Loucy (cell line): ENCODE data around the gene MAP3K12.

Experiments used
- H2AFZ ChIP-seq: fragments of 200-600 bp; sonication (generic); 2 replicates; pipeline ENCODE4 v1.6.0; 2016; ENCODE audit warnings: antibody characterized with exemption, mild to moderate bottlenecking, low read length, moderate library complexity
- H3F3A ChIP-seq: fragments of 200-600 bp; 2 replicates; pipeline ENCODE4 v1.6.0; 2016; ENCODE audit warnings: antibody characterized with exemption, low read depth, mild to moderate bottlenecking
- H3K27me3 ChIP-seq: fragments of 200-600 bp; sonication (generic); 2 replicates; pipeline ENCODE4 v1.6.1; 2014; ENCODE audit warnings: low read length, mild to moderate bottlenecking; ENCODE audit not compliant: insufficient read depth, poor library complexity, severe bottlenecking
- H3K36me3 ChIP-seq: fragments of 200-600 bp; sonication (generic); 2 replicates; pipeline ENCODE4 v1.6.1; 2016; ENCODE audit warnings: low read length; ENCODE audit not compliant: insufficient read depth
- H3K4me1 ChIP-seq: fragments of 200-600 bp; sonication (generic); 2 replicates; pipeline ENCODE4 v1.5.1; 2014; ENCODE audit warnings: low read length, mild to moderate bottlenecking; ENCODE audit not compliant: insufficient read depth, poor library complexity, severe bottlenecking
- H3K4me2 ChIP-seq: fragments of 200-600 bp; sonication (generic); 2 replicates; pipeline ENCODE4 v1.6.0; 2014; ENCODE audit warnings: antibody characterized with exemption, low read length, low read depth, mild to moderate bottlenecking; ENCODE audit not compliant: poor library complexity, severe bottlenecking
- H3K4me3 ChIP-seq: fragments of 200-600 bp; sonication (generic); 2 replicates; pipeline ENCODE4 v1.5.1; 2014; ENCODE audit warnings: low read length, mild to moderate bottlenecking, mixed read lengths; ENCODE audit not compliant: poor library complexity, severe bottlenecking
- H3K79me2 ChIP-seq: fragments of 200-600 bp; sonication (generic); 2 replicates; pipeline ENCODE4 v1.6.1; 2014; ENCODE audit warnings: low read length; ENCODE audit not compliant: insufficient read depth
- H3K9ac ChIP-seq: fragments of 200-600 bp; sonication (generic); 2 replicates; pipeline ENCODE4 v1.6.0; 2014; ENCODE audit warnings: mild to moderate bottlenecking, low read depth, low read length, moderate library complexity; ENCODE audit not compliant: poor library complexity, severe bottlenecking
- H3K9me2 ChIP-seq: fragments of 200-600 bp; sonication (generic); replicated peaks from 2 replicates; pipeline ENCODE4 v1.6.1; 2016; ENCODE audit warnings: low read depth, low read length, mixed read lengths
- H3K9me3 ChIP-seq: fragments of 200-600 bp; sonication (generic); 2 replicates; pipeline ENCODE4 v1.6.1; 2014; ENCODE audit warnings: mild to moderate bottlenecking, antibody characterized with exemption, low read length, low read depth; ENCODE audit not compliant: insufficient read depth
- H4K20me1 ChIP-seq: fragments of 200-600 bp; sonication (generic); 2 replicates; pipeline ENCODE4 v1.6.0; 2014; ENCODE audit warnings: antibody characterized with exemption, low read length, mild to moderate bottlenecking; ENCODE audit not compliant: insufficient read depth, poor library complexity, severe bottlenecking
- EZH2phosphoT487 ChIP-seq: fragments of 200-600 bp; IDR thresholded peaks from 2 replicates; pipeline ENCODE4 v1.6.1; 2018; ENCODE audit warnings: antibody characterized with exemption, mild to moderate bottlenecking, moderate library complexity, borderline replicate concordance
- TF ChIP-seq, protein P1 (sequence below): fragments of 200-600 bp; sonication (generic); conservative IDR thresholded peaks from 2 replicates; pipeline ENCODE4 v1.5.1; 2014; ENCODE audit warnings: mild to moderate bottlenecking, antibody characterized with exemption, low read length

Gene MAP3K12

DNA sequence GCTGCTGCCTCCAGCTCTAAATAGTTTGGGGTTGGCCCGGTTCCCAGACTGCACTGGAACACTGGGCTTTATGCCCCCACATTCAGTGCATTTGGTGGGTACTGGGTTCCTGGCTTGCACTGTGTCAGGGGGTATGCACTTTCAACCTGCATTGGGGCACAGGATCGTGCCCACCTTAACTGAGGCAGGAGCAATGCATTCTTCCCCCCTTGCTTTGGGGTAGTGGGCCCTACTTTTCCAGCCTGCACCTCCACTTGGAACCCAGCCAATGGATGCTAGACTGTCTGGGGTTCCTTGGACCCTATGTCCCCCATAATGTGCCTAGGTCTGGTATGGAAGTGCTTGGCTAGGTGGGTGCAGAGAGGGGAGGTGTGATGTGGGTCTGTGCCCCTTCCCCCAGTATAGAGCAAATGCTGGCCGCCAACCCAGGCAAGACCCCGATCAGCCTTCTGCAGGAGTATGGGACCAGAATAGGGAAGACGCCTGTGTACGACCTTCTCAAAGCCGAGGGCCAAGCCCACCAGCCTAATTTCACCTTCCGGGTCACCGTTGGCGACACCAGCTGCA, 2.4 kb upstream of the MAP3K12 start:
- no peaks in the 10 kb centered on the region for H4K20me1 ChIP-seq
- H3K9me2 ChIP-seq, result no peaks in the 10 kb centered on the region
- peak overlapping the region; percentile 94 for H3K4me2 ChIP-seq
- peaks cover 34% of the 10 kb centered on the region for H3K79me2 ChIP-seq
- H3K27me3 ChIP-seq, result no peaks in the 10 kb centered on the region
- H3K4me3 ChIP-seq, result peak overlapping the region; percentile 93
- peaks cover 33% of the 10 kb centered on the region for H3K4me1 ChIP-seq
- no peaks in the 10 kb centered on the region; the same call in 1 of the 2 replicates for H3K36me3 ChIP-seq
- peak overlapping the region; percentile 88 for H3K9ac ChIP-seq
- H3K9me3 ChIP-seq, result no peaks in the 10 kb centered on the region
- peak overlapping the region; percentile 90 for H2AFZ ChIP-seq
- TF ChIP-seq, protein P1, sequence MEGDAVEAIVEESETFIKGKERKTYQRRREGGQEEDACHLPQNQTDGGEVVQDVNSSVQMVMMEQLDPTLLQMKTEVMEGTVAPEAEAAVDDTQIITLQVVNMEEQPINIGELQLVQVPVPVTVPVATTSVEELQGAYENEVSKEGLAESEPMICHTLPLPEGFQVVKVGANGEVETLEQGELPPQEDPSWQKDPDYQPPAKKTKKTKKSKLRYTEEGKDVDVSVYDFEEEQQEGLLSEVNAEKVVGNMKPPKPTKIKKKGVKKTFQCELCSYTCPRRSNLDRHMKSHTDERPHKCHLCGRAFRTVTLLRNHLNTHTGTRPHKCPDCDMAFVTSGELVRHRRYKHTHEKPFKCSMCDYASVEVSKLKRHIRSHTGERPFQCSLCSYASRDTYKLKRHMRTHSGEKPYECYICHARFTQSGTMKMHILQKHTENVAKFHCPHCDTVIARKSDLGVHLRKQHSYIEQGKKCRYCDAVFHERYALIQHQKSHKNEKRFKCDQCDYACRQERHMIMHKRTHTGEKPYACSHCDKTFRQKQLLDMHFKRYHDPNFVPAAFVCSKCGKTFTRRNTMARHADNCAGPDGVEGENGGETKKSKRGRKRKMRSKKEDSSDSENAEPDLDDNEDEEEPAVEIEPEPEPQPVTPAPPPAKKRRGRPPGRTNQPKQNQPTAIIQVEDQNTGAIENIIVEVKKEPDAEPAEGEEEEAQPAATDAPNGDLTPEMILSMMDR, result no peak
- no peak for TF ChIP-seq EZH2phosphoT487
- no peaks in the 10 kb centered on the region for H3F3A ChIP-seq

DNA sequence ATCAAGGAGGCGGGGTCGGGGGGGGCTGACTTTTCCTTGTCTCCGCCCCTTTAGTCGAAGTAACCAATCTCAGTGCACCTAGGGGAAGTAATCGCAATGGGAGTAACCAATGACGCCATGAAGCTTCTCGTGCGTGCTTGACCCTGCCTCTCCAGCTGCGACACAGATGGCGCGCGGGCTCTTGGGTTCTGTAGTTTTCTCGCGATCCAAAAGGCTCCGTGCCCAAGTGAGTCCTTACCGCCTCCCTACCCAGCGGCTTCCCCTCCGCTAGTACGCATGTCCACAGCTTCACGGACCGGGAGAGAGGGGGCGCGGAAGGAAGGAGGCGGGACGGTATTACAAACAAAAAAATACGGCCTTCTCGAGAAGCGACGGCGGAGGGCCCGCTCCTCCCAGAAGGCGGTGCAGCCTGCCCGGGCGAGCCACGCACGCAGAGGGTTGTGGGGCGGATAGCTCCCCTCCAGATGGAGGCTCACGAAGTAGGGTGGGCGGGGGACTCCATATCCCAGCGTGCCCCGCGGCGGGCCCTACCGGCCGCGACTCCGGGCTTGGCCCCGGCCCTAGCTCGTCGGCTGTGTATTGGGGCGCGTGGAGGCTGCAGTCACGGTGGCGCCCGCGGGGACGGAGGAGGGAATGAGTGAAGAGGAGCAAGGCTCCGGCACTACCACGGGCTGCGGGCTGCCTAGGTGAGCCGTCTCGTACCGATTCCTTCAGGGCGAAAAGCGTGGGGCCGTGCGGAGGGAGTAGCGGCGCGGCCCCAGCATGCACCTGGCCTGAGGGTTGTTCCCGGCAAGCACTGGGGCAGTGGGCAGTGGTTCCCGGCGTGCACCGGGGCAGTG, 1.7 kb upstream of the MAP3K12 start, which contains the start of gene TARBP2:
Gene TARBP2, plus strand, starts transcription at position 508 of the 839 bp plus-strand sequence. Its CDS starts 126 bp downstream, at position 634.
- H3K36me3 ChIP-seq, result no peaks in the 10 kb centered on the region; the same call in 1 of the 2 replicates
- H3K9me3 ChIP-seq, result no peaks in the 10 kb centered on the region
- no peaks in the 10 kb centered on the region for H3K27me3 ChIP-seq
- peak within 1 kb of the TSS; percentile 90 for H2AFZ ChIP-seq
- peak within 1 kb of the TSS; percentile 93 for H3K4me3 ChIP-seq
- H3K4me1 ChIP-seq, result peaks cover 39% of the 10 kb centered on the region
- peak within 1 kb of the TSS; percentile 88 for H3K9ac ChIP-seq
- peak within 1 kb of the TSS; percentile 94 for H3K4me2 ChIP-seq
- H3K79me2 ChIP-seq, result peaks cover 34% of the 10 kb centered on the region
- H3F3A ChIP-seq, result no peaks in the 10 kb centered on the region
- H4K20me1 ChIP-seq, result no peaks in the 10 kb centered on the region
- TF ChIP-seq, protein P1, result no peak
- no peak for TF ChIP-seq EZH2phosphoT487
- no peaks in the 10 kb centered on the region for H3K9me2 ChIP-seq

DNA sequence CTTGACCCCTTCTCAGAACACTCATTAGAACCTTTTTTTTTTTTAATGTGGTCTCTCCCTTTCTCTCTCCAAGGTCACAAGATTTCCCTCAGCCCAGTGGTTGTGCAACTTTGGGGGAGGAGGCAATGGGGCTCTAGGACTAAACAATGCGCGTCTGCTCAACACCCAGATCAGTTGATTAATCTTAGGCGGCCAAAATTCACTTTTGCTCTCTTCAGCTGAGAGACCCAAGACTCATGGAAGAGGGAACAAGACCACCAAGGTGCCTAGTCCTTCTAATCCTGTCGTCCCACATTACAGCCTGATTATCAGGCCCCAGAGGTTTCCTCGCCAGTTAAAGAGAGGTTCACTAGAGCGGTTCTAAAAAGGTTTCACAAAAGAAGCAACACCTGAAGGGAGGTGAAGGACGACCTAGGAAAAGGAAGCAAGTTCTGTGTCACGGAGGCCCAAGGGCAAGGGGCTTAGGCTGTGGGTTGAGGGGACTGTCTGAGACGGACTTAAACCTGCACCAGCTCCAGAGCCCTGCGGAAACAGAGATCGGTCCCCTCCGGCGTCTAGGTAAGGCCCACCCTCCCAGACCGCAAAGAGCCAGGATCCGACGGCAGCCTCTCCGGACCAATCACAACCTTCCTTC, 1.0 kb upstream of the MAP3K12 start:
- peaks cover 40% of the 10 kb centered on the region for H3K4me1 ChIP-seq
- no peaks in the 10 kb centered on the region for H3K36me3 ChIP-seq
- no peaks in the 10 kb centered on the region for H4K20me1 ChIP-seq
- peak overlapping the region; percentile 82 for H3K4me2 ChIP-seq
- no peaks in the 10 kb centered on the region for H3K27me3 ChIP-seq
- no peak overlapping the region for H2AFZ ChIP-seq
- H3K9me3 ChIP-seq, result no peaks in the 10 kb centered on the region
- H3K9me2 ChIP-seq, result no peaks in the 10 kb centered on the region
- H3K9ac ChIP-seq, result peak overlapping the region; percentile 61
- no peak for TF ChIP-seq EZH2phosphoT487
- TF ChIP-seq, protein P1, result no peak
- peaks cover 34% of the 10 kb centered on the region for H3K79me2 ChIP-seq
- H3K4me3 ChIP-seq, result peak overlapping the region; percentile 93
- H3F3A ChIP-seq, result no peaks in the 10 kb centered on the region
